ENCODE data around the gene CAMTA1. TPM values are rescaled to one million over a fixed set of nuclear protein-coding genes. Genes with fewer than 3 reads are reported as not detected.

The CAMTA1 gene
- total RNA-seq, 1 experiment from 2014 or later, result 219 TPM

DNA sequence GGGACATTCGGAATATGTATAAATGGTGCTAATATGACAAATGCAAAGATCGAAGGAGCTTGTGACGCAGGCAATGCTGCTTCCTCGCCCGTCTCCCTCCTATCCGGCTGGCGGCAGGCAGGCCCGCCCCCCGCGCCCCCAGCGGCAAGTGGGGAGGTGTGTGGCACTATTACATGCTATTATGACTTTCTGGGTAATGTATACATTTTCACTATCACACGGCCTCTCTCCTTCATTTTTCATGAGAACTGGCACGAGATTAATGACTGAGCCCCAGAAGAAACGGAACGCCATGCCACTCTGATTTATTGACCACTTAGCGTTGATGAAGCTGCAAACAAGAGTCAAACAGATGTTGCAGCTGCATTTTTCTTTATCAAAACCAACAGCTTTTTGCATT, 846.9 kb downstream of the CAMTA1 start:
- no peak for DNase-seq (ENCODE audit: low read depth)

DNA sequence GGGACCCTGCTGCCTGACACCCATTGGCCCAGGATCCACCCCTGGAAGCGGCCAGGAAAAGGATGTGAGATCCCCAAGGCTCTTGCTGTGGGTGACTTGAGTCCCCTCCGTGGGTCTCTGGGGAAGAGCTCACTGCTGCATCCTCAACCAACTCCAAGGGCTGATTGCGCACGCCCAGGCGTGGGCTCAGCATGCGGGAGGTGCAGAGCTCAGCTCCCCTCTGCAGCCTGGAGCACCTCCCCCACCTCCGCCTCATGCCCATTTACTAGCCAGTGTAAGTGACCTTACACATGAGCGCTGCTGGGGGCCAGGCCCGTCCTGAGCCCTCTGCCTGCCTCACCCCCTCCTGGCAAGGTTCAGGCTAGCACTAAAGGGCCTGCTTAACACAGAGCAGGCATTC, 847.4 kb downstream of the CAMTA1 start:
- no peak for DNase-seq (ENCODE audit: low read depth)

DNA sequence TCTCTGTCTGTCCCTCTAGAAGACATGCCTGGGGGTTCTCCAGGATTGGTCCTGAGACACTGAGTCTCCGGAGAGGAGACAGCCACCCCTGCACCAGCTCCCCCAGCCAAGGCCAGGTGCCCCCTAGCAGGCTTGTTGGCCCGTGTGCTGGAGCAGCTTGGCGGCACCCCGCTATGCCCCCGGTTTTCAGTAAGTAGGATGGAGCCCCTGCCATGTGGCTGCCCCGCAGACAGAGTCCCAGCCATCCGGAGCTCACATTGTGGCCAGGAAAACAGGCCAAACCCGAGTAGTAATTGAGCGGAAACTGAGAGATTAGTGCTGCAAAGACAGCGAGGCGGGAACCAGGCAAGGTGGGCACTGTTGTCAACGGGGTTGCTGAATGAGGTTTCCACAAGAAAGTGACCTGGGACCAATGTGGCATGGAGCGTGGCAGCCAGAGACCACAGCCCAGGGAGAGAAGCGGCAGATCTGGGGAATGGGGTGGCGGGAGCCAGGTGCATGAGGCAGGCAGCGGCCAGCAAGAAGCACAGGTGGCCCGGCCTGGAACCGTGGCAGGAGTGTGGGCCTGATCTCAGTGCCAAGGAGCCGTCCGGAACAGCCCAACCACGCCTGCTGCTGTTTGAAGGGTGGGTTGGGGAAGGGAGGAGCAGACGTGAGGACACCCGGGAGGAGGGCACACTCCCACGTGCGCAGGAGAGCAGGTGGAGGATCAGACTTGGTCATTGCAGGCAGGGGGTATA, 848.4 kb downstream of the CAMTA1 start:
- DNase-seq (ENCODE audit: low read depth), result no peak

DNA sequence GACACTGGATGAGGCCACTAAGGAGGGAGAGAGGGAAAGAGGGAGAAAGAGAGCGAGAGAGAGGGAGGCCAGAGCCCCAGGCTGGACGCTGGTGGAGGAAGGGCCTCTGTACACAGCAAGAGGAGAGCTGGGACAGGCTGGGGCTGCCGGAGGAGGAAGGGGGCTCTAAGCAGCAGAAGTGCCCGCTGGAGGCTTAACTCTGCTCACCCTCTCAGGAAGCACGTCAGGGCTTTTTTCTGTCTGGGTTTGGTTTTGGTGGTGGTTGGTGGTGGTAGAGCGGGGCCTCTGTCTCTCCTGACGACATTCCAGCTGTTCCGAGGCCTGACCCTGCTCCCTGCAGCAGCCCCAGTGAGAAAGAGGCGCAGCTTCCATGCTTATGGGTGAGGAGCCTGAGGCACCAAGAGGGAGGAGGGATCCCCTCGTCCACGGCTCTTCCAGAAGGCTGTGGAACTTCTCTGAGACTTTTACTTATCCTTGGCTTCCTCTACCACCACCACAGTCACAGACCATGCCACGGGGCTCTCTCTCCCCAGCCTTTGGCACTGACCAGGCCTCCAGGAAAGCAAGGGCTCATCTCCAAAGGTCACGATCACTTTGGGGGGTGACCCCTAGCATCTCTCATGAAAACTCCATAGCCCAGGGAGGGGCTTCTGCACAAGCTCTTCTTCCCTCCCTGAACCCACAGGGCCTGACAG, 849.4 kb downstream of the CAMTA1 start:
- DNase-seq (ENCODE audit: low read depth), result no peak

DNA sequence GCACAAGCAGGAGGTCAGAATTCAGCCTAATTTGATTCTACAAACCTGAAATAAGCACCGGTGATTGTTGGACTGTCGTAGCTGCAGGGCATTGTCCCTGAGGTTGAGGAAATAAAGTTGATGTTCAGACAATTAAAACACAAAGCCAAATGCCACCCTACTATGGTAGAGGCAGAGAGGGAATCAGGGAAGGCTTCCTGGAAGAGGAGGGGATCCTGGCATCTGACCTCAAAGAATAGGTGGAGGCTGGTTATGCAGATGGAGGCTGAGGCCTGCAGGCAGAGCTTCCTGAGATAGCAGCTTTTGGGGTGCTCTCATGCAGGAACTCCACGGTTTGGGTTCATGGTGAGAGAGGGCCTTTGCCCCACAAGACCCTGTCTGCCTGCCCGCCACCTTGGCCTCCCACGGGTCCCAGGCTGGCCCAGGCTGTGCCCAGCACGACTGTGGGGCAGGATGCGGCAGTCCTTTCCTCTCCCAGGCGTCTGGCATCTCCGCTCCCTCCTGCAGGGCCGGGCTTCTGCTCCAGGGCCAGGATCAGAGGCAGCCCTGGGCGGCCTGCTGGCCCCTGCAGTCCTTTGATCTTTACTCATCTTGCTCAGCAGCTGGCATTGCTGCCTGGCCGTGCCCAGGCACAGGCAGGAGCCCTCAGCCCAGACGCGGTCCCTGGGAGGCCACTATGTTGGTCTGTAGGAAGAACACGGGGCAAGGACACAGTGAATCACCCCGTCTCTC, 851.7 kb downstream of the CAMTA1 start:
- DNase-seq (ENCODE audit: low read depth), result no peak

DNA sequence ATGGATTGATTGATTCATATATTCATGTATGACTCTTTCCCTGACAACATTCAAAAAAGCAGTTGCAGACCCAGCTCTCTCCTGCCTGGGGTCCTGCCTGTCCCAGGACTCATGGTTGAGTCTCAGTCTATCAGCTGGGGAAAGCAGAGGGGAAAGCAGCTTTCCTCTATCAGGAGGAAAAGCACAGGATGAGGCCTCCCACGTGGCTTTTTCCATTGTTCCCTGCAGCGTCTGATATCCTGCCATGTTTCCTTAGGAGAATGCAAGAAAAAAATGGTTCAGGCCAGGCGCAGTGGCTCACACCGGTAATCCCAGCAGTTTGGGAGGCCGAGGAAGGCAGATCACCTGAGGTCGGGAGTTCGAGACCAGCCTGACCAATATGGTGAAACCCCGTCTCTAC, 852.8 kb downstream of the CAMTA1 start:
- DNase-seq (ENCODE audit: low read depth), result no peak

DNA sequence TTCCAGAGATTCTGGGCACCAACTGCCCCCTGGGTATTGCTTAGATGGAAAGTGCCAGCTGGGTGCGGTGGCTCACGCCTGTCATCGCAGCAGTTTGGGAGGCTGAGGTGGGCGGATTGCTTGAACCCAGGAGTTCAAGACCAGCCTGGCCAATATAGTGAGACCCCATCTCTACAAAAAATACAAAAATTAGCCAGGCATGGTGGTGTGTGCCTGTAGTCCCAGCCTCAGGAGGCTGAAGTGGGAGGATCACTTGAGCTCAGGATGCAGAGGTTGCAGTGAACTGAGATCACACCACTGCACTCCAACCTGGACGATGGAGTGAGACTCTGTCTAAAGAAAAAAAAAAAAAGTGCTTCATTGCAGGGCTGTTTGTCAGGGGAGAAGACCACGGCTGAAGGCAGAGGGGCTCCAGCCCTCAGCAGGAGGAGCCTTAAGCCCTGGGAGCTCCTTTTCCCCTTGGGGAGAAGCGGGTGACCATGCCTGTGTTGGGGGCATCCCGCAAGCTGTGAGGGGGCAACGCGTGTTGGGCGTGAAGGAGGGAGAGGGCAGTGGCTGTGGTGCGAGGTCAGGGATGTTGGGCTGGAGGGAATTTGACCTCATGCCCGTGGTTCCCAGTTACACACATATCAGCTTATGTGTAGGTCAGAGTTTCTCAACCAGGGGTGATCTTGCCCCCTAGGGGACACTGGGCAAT, 854.3 kb downstream of the CAMTA1 start:
- DNase-seq (ENCODE audit: low read depth), result no peak

DNA sequence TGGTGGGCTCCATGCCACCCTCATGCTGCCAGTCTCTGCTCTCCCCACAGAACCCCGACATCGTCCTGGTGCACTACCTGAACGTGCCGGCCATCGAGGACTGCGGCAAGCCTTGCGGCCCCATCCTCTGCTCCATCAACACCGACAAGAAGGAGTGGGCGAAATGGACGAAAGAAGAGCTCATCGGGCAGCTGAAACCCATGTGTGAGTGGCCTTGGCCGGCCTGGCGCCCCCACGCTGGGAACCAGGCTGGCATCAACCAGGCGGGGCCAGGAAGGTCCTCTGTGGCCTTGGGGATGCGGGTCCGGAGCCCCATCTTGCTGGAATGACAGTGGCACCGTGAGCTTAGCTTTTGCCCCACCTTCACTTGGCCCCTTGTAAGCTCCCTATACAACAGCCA, 855.1 kb downstream of the CAMTA1 start:
- no peak for DNase-seq (ENCODE audit: low read depth)

DNA sequence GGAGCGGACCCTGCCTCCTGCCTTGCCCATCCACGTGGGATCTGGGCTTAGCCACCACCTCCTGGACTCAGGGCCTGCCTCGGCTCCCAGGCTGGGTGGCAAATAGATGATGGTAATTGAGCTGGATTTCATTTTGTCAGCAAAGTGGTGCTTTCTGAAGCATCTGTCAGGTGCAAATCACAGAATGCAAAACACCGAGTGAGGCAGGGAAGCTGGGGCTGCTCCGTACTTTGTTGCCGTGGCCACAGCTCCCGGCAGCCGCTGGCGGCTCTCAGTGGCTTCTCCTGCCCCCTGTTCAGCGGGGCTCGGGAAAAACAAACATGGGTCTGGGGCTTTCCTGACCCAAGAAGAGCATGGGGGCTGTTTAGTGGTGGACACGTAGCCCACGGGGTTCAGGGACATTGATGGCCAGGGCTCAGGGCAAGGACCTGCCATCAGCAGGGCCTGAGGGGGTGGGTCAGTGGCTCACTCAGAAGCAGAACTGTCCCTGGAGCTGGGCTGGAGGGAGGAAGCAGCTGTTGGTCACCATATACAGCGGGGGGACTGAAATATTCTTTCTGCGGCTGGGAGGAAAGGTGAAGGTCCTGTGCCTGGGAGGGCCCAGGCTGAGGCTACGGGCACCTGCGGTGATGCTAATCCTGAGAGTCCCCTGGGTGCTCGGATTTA, 855.8 kb downstream of the CAMTA1 start:
- DNase-seq (ENCODE audit: low read depth), result no peak

DNA sequence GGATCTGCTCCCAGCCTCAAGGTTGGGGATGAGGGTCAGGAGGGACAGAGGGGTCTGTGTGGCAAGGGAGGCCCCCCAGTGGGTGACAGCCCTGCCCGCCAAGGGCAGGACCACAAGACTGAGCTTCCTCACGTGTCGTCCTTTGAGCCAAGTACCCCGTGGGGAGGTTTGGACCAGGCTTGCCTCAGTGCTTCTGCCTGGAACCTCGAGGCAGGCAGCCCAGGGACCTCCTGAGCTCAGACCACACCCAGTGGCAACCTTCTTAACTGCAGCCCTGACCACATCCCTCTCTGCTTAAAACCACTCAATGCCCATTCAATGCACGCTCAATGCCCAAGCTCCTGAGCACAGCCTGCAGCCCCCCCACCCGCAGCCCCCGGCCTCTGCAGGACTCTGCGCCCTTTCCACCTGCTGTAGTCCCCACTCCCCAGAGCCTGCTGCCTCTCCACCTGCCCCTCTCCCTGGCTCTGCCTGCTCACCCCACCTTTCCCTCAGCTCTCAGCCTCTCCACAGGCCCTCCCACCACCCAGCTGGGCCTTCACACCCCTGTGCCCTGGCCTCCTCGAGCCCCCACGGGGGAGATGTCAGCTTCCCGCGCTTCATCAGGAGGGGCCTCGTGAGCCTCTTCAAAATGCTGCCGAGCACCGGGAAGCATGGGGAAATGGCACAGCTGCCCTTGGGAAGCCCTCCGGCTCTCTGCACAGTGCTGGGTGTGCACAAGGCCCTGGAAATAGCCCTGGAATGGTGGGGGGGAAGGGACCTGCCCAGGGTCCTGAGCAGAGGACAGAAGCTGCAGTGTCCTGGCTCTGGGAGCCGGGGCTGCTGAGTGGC, 856.5 kb downstream of the CAMTA1 start:
- DNase-seq (ENCODE audit: low read depth), result no peak

DNA sequence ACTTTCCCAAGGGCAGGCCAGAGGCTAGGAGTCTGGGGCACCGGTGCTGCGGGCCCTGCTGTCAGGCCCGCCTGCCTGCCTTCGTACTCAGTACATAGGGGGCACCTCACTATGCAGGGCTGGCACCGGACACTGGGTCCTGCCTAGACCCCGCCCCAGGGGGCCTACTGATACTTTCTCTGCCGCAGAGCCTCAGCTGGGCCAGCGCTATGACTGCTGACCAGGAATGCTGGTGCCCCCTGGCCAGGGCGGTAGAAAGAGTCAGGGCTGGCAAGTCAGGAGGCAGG, 857.1 kb downstream of the CAMTA1 start:
- DNase-seq (ENCODE audit: low read depth), result no peak

DNA sequence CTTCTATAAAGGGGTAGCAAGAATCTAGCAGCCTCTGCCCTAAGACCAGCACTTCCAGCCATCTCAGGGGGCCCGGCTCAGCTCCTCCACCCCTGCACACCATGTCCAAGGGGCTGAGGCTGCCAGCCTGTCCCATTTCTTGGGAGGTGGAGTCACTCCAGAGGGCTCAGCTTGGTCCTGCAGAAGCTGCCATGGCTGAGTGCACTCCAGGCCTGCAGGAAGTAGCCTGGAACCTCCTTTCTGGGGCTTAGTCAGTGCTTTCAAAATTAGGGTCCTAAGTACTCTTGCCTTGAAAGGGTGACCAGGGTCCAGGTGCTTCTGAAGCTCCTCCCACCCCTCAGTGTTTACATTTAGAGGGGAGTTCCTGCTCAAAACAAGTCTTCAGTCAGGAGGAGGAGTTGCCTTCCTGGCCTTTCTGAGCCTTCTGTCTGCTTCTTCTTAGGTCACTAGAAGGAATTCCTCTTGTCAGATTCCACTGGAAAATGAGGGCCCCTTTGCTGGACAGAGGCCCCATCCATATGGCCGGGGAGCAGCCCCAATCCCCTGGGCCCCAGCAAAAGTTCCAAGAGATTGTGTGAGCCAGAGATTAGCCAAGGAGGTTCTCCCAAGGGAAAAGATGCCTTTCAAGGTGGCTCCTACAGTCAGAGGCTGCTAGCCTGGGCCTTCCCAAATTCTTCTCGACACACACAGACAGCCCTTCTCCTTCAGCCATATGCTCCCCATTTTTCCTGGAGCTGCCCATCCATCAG, 857.7 kb downstream of the CAMTA1 start:
- no peak for DNase-seq (ENCODE audit: low read depth)

DNA sequence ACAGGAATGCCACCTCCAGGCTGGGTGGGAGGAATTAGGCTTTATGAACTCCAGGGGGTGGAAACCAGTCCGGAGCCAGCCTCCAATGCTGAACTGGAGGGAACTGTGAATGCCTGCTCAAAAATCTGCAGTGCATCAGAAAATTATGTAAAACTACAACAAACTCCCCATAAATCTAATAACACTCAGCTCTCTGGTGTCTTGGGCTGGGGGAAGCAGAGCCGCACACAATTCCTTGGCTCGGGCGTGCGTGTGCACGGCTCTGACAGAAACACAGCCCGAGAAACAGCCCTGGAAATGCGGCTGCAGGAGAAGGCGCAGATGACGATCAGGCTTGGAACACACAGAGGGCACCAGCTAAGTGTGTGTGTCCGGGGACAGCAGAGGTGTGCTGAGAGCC, 858.3 kb downstream of the CAMTA1 start:
- no peak for DNase-seq (ENCODE audit: low read depth)

DNA sequence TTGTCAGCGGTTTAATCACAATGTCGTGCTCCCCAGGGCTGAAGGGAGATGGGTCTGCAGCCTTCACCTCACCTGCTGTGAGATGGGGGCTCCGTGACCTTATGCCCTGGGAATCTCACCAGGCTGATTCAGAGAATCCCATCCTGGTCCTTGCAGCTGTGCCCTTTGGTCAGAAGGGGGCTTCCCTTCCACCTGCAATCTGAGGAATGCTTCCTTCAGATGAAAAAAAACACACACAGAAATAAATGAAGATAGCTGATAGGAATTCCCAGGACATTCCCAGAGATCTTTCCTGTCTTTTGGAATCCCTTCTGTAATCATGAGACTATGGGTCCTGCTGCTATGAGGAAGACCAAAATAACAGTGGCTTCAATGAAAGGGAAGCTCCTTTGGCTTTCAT, 858.8 kb downstream of the CAMTA1 start:
- no peak for DNase-seq (ENCODE audit: low read depth)

DNA sequence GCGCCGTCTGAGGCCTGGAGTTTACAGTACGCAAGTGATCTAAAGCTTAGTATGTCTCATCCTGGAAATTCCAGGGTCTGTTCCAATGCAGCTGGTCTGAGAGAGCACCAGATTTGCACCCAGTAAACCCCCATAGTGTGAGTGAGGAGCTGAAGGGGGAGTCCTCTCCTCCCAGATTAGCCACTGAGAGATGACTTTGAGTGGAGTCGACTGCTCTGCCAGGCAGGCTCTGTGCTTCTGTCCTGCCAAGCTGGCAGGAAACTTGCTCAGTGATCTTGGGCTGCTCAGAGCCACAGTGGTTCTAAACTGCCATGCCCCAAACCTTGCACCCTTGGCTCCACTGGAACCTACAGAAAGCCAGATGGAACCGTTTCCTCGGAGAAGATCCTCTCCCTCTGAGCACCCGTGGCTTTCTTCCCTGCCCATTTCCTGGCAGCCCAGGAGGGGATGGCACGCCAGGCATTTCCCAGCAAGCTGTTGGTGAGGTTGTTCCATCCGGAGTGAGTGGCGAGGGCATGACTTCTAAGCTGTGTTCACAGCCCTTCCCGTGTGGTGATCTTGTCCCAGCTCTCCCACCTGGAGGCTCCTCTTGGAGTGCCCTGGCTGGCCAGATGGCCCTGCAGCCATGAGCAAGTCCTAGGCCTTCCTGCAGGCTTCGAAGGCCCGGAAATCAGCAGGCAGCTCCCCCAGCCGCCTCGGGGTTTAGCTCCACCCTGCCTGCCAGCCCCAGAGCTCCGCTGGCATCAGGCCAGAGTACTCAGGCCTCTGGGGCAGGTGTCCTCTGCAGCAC, 859.9 kb downstream of the CAMTA1 start:
- peak; percentile 37 for DNase-seq (ENCODE audit: low read depth)

DNA sequence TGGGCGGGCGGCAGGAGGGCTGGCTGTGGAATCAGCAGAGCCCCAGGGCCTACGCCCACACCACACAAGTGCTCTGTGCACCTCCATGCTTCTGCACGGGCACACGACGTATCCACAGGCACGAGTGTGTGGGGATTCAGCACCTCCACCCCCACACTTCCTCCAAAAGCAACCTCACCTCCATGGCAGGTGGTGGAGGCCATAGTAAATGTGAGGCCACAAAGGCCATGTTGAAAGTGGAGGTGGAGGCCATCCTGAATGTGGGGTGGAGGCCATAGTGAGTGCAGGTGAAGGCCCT, 860.4 kb downstream of the CAMTA1 start:
- no peak for DNase-seq (ENCODE audit: low read depth)

DNA sequence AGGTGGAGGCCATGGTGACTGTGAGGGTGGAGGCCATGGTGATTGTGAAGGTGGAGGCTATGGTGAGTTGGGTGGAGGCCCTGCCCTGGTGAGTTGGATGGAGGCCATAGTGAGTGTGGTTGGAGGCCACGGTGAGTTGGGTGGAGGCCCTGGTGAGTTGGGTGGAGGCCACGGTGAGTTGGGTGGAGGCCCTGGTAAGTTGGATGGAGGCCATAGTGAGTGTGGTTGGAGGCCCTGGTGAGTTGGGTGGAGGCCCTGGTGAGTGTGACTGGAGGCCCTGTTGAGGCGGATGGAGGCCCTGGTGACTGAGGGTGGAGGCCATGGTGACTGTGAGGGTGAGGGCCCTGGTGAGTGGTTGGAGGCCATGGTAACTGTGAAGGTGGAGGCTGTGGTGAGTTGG, 860.9 kb downstream of the CAMTA1 start:
- no peak for DNase-seq (ENCODE audit: low read depth)

DNA sequence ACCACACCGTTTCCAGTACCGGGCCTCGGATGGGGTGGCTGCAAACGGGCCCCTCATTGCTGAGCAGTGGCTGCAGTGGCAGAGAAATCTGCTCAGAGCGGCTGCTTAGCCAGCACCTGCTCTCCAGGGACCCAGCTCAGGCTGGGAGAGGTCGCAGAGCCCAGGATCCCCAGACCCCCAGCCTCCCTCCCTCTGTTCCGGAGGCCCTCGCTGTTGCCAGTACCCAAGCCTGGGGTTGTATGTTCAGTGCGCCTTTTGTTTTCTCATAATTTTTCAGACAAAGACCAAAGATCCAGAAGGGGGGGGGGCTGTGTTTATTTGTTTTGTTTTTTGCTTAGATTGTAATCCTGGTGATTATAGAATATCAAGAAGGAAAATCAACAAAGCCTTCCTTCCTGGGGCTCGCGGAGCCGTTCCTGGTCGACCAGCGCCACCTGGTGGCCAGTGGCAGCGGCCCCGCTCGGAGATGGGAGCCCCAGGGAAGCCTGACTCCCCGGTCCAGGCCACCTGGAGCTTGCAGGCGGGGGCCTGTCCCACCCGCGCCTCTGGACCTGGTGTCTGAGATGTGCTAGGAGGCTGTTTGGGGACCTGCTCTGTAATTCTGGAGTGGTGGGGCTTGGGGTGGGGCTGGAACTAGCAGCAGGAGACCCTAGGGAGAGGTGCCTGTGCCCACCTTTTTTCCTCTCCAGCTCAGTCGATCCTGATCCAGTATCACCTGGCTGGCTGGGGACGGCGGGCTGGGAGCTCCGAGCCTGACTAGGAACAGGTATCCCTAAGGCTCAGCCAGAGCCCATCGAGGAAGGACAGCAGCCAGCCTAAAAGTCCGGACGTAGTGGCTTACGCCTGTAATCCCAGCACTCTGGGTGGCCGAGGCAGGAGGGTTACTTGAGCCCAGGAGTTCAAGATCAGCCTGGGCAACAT, 862.0 kb downstream of the CAMTA1 start:
- DNase-seq (ENCODE audit: low read depth), result peak; percentile 50
